Upper lobe of right lung (tissue), 1 donor: ENCODE results near the gene LAPTM4A. TPM values are rescaled to one million over a fixed set of nuclear protein-coding genes. Genes with fewer than 3 reads are reported as not detected.
A peak's percentile ranks its signal among the peaks of the same experiment; 100 is the strongest.
"Not testable (repeated sequence)": the region's sequence is repeated elsewhere in the genome, so short reads cannot be mapped to it uniquely, and the experiment has no call there.

Source experiments
- ATAC-seq: fragments of 200-7000 bp; cut with Tn5 transposase; one replicate; pipeline ENCODE4 v1.9.1; 2020; ENCODE audit warnings: mild to moderate bottlenecking, moderate library complexity
- DNase-seq: peaks from one replicate; pipeline ENCODE4 v3.0.0-alpha.2; 2020
- H3K27ac ChIP-seq: fragments of 200-600 bp; one replicate; pipeline ENCODE4 v1.8.0; 2022
- H3K27me3 ChIP-seq: fragments of 200-600 bp; one replicate; pipeline ENCODE4 v1.8.0; 2022; ENCODE audit warnings: mild to moderate bottlenecking
- H3K36me3 ChIP-seq: fragments of 200-600 bp; one replicate; pipeline ENCODE4 v1.8.0; 2022
- H3K4me1 ChIP-seq: fragments of 200-600 bp; one replicate; pipeline ENCODE4 v1.8.0; 2022
- H3K4me3 ChIP-seq: fragments of 200-600 bp; one replicate; pipeline ENCODE4 v1.8.0; 2022; ENCODE audit warnings: mild to moderate bottlenecking
- H3K9me3 ChIP-seq: fragments of 200-600 bp; one replicate; pipeline ENCODE4 v1.8.0; 2022
- CTCF ChIP-seq: fragments of 200-600 bp; IDR thresholded peaks from one replicate; pipeline ENCODE4 v1.8.0; 2022; ENCODE audit warnings: antibody characterized with exemption
- intact Hi-C: fragments of 100-400 bp; cut with DNase I; formaldehyde crosslinking; loops from one replicate; pipeline ENCODE4 v1.11.0; 2022
- total RNA-seq: library from RNA; stranded (reverse); fragmentation: NEBNext Ultra II Directional; extraction: Animal tissue kit (Norgen Biotek cat#: 25700); gene quantifications from one replicate; pipeline ENCODE4 v1.2.1, GENCODE V29; 2021
- donor health status: DM: no; HTN: yes; CAD: no; lungs with severe emphysema.

The LAPTM4A gene
- total RNA-seq, 1 donor from 2014 or later: 245 TPM

- intact Hi-C loops: no loop called here
- no peaks in the 10 kb centered on the region for H3K36me3 ChIP-seq
- H3K4me3 ChIP-seq: no peak overlapping the region
- DNase-seq (no peak), ATAC-seq (no peak)
- no peaks in the 10 kb centered on the region for H3K9me3 ChIP-seq
- no peak for TF ChIP-seq CTCF
- no peak overlapping the region for H3K27ac ChIP-seq
- no peaks in the 10 kb centered on the region for H3K27me3 ChIP-seq
- H3K4me1 ChIP-seq: no peaks in the 10 kb centered on the region
Observed at GRCh38 chr2:20080428-20080827, 29.0 kb upstream of the LAPTM4A start.

GRCh38 chr2:20079546-20080115 is 28.2 kb upstream of the LAPTM4A start:
- no peak for DNase-seq
- ATAC-seq: peak; percentile 30
- Histone ChIP-seq H3K36me3 (no peaks in the 10 kb centered on the region), H3K4me1 (no peaks in the 10 kb centered on the region), H3K27me3 (no peaks in the 10 kb centered on the region), H3K4me3 (no peak overlapping the region), H3K9me3 (no peaks in the 10 kb centered on the region), H3K27ac (no peak overlapping the region)
- TF ChIP-seq CTCF: no peak
- intact Hi-C loops: no loop called here

- no peak overlapping the region for H3K27ac ChIP-seq
- no peak overlapping the region for H3K4me3 ChIP-seq
- intact Hi-C loops: no loop called here
- no peaks in the 10 kb centered on the region for H3K27me3 ChIP-seq
- DNase-seq (no peak), ATAC-seq (peak; percentile 19)
- H3K4me1 ChIP-seq: no peaks in the 10 kb centered on the region
- no peaks in the 10 kb centered on the region for H3K36me3 ChIP-seq
- no peak for TF ChIP-seq CTCF
- H3K9me3 ChIP-seq: no peaks in the 10 kb centered on the region
Observed at GRCh38 chr2:20077411-20077940, 26.0 kb upstream of the LAPTM4A start.

- Histone ChIP-seq H3K36me3 (no peaks in the 10 kb centered on the region), H3K4me3 (no peak overlapping the region), H3K4me1 (no peaks in the 10 kb centered on the region), H3K27ac (no peak overlapping the region), H3K9me3 (no peaks in the 10 kb centered on the region), H3K27me3 (no peaks in the 10 kb centered on the region)
- ATAC-seq (no peak), DNase-seq (no peak)
- no peak for TF ChIP-seq CTCF
- intact Hi-C loops: no loop called here
Observed at GRCh38 chr2:20076757-20077156, 25.3 kb upstream of the LAPTM4A start.

- Histone ChIP-seq H3K27ac (no peak overlapping the region), H3K4me1 (peaks cover 6% of the 10 kb centered on the region), H3K9me3 (no peaks in the 10 kb centered on the region), H3K4me3 (no peak overlapping the region), H3K36me3 (no peaks in the 10 kb centered on the region), H3K27me3 (no peaks in the 10 kb centered on the region)
- intact Hi-C loops: no loop called here
- DNase-seq (no peak), ATAC-seq (no peak)
- TF ChIP-seq CTCF: no peak
Observed at GRCh38 chr2:20074901-20075300, 23.5 kb upstream of the LAPTM4A start.

GRCh38 chr2:20074046-20074648 is 22.7 kb upstream of the LAPTM4A start:
- H3K27me3 ChIP-seq, intact Hi-C loops, H3K36me3 ChIP-seq, H3K27ac ChIP-seq, H3K9me3 ChIP-seq, H3K4me3 ChIP-seq, H3K4me1 ChIP-seq, DNase-seq, ATAC-seq: not testable (repeated sequence)
